Measurements from ENCODE around the gene CDH18.
"Not testable (repeated sequence)": the region's sequence is repeated elsewhere in the genome, so short reads cannot be mapped to it uniquely, and the experiment has no call there.

The CDH18 gene

DNA sequence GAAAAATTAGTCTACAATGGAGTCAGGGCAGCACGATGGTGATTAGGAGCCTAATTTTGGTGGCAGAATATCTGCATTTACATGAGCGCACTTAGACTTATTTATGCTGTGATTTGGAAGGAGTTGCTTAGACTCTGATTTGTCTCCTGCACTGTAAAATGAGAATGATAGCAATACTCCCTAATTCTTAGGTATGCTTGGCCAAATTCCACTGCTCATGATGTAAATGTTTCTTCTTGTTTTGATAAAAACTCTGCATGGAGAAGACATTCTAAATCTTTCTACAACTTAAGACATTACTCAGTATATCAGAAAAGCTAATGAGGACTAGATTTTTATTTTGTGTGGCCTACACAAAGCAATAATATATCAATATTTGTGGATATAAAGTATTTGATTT is 205.4 kb downstream of the CDH18 start:
- Histone ChIP-seq H3K9ac (no peak overlapping the region), H3K4me3 (no peak overlapping the region), H4K20me1 (no peaks in the 10 kb centered on the region), H3K27me3 (no peaks in the 10 kb centered on the region), H3K4me2 (no peak overlapping the region), H3K27ac (no peak overlapping the region), H3K36me3 (no peaks in the 10 kb centered on the region), H3K4me1 (no peaks in the 10 kb centered on the region), H3K9me3 (replicated peaks in 1 of 11) (no peaks in the 10 kb centered on the region)
- no peak for TF ChIP-seq Cebpa-rat (IDR thresholded peaks at IDR 0.05)

DNA sequence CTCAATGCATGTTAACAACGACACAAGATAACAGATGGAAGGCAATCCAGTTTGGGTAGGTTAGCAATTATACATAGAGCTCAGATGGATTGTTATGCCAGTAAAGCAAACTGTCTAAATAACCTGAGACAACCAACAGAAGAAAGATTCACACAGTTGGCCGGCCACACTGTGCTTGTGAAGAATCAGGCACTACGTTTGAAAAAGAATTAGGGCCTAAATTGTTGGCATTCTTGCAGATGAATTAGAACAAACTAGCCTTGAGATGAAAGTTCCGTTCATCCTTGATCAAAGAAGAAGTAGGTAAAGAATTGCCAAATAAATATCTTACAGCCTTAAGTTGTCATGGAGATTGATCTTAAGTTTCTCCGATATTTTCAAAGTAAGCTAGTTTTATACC is 210.6 kb downstream of the CDH18 start:
- Histone ChIP-seq H4K20me1 (no peaks in the 10 kb centered on the region), H3K27ac (no peak overlapping the region), H3K4me1 (no peaks in the 10 kb centered on the region), H3K9me3 (replicated peaks in 1 of 11) (no peaks in the 10 kb centered on the region), H3K36me3 (no peaks in the 10 kb centered on the region), H3K9ac (no peak overlapping the region), H3K27me3 (no peaks in the 10 kb centered on the region), H3K4me2 (no peak overlapping the region), H3K4me3 (no peak overlapping the region)
- TF ChIP-seq Cebpa-rat (IDR thresholded peaks at IDR 0.05) = no peak

- not testable (repeated sequence) for H3K27me3 ChIP-seq; H3K4me1 ChIP-seq; H3K9ac ChIP-seq; H3K4me2 ChIP-seq; H4K20me1 ChIP-seq; H3K4me3 ChIP-seq; H3K27ac ChIP-seq; H3K36me3 ChIP-seq; H3K9me3 ChIP-seq (replicated peaks in 1 of 11)
These were observed 211.1 kb downstream of the CDH18 start for GRCh38 chr5:19776886-19777285.

GRCh38 chr5:19771174-19771835 is 216.7 kb downstream of the CDH18 start:
- no peaks in the 10 kb centered on the region for H3K9me3 ChIP-seq (replicated peaks in 1 of 11)
- H3K27me3 ChIP-seq = no peaks in the 10 kb centered on the region
- no peaks in the 10 kb centered on the region for H3K4me1 ChIP-seq
- no peak overlapping the region for H3K9ac ChIP-seq
- no peak overlapping the region for H3K4me2 ChIP-seq
- no peak for TF ChIP-seq Cebpa-rat (IDR thresholded peaks at IDR 0.05)
- H3K4me3 ChIP-seq = no peak overlapping the region
- no peaks in the 10 kb centered on the region for H3K36me3 ChIP-seq
- no peak overlapping the region for H3K27ac ChIP-seq
- H4K20me1 ChIP-seq = no peaks in the 10 kb centered on the region

DNA sequence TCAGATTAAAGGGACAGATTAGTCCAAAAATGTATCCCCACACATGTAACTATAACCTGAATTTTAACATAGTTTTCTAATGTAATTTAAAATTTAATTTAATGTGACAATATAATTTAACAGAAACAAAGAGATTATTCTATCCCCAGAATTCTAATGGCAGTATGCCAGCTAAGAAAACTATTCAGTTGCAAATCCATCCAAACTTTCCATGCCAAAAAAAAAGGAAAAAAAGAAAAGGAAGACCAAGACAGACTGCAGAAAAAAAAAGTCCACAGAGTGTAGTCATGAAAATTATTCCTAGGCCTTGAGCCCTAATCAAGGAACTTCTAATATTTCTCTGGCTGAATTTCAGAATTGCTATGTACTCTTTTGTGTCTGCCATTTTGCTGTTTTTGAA is 217.6 kb downstream of the CDH18 start:
- Histone ChIP-seq H3K27ac (no peak overlapping the region), H3K36me3 (no peaks in the 10 kb centered on the region), H3K4me1 (no peaks in the 10 kb centered on the region), H3K4me3 (no peak overlapping the region), H3K4me2 (no peak overlapping the region), H3K27me3 (no peaks in the 10 kb centered on the region), H4K20me1 (no peaks in the 10 kb centered on the region), H3K9me3 (replicated peaks in 1 of 11) (no peaks in the 10 kb centered on the region), H3K9ac (no peak overlapping the region)
- TF ChIP-seq Cebpa-rat (IDR thresholded peaks at IDR 0.05) = no peak

GRCh38 chr5:19767987-19768386 is 220.0 kb downstream of the CDH18 start:
- H3K4me2 ChIP-seq = no peak overlapping the region
- H3K4me3 ChIP-seq = no peak overlapping the region
- no peak for TF ChIP-seq Cebpa-rat (IDR thresholded peaks at IDR 0.05)
- H3K9ac ChIP-seq = no peak overlapping the region
- no peaks in the 10 kb centered on the region for H3K36me3 ChIP-seq
- H4K20me1 ChIP-seq = no peaks in the 10 kb centered on the region
- no peaks in the 10 kb centered on the region for H3K4me1 ChIP-seq
- H3K9me3 ChIP-seq (replicated peaks in 1 of 11) = no peaks in the 10 kb centered on the region
- no peaks in the 10 kb centered on the region for H3K27me3 ChIP-seq
- H3K27ac ChIP-seq = no peak overlapping the region

GRCh38 chr5:19753579-19753978 is 234.4 kb downstream of the CDH18 start:
- Histone ChIP-seq H3K9ac (no peak overlapping the region), H3K4me1 (no peaks in the 10 kb centered on the region), H3K9me3 (replicated peaks in 1 of 11) (peaks cover 0 to 9% (median 0%) of the 10 kb centered on the region in 11 experiments; a peak in 1 of 22 replicates), H3K27me3 (no peaks in the 10 kb centered on the region), H3K4me3 (no peak overlapping the region), H4K20me1 (no peaks in the 10 kb centered on the region), H3K4me2 (no peak overlapping the region), H3K27ac (no peak overlapping the region), H3K36me3 (no peaks in the 10 kb centered on the region)
- TF ChIP-seq Cebpa-rat (IDR thresholded peaks at IDR 0.05) = no peak

DNA sequence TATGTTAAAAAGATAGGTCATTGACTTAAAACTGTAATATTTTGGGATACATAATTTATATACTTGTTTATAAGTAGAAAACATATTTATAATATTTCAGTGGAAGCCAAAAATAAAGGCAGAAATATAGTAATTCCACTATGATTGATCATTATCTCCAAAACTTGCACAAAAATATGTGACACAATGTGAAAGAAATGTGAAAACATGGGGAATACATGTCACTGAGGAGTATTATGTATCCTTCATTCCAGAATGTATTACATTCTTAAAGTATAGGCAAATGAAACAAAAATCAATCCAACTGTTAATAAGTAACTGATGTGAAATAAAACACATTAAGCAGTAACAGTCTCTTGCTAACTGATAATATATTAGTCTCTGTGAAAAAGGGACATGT is 236.7 kb downstream of the CDH18 start:
- H3K9ac ChIP-seq = no peak overlapping the region
- H3K4me1 ChIP-seq = no peaks in the 10 kb centered on the region
- no peaks in the 10 kb centered on the region for H4K20me1 ChIP-seq
- H3K36me3 ChIP-seq = no peaks in the 10 kb centered on the region
- no peak overlapping the region for H3K27ac ChIP-seq
- peaks cover 0 to 9% (median 0%) of the 10 kb centered on the region in 11 experiments; a peak in 1 of 22 replicates for H3K9me3 ChIP-seq (replicated peaks in 1 of 11)
- TF ChIP-seq Cebpa-rat (IDR thresholded peaks at IDR 0.05) = no peak
- no peak overlapping the region for H3K4me3 ChIP-seq
- H3K27me3 ChIP-seq = no peaks in the 10 kb centered on the region
- no peak overlapping the region for H3K4me2 ChIP-seq

- Histone ChIP-seq H3K9me3 (replicated peaks in 1 of 11) (no peaks in the 10 kb centered on the region), H3K9ac (no peak overlapping the region), H3K4me2 (no peak overlapping the region), H3K36me3 (no peaks in the 10 kb centered on the region), H3K27ac (no peak overlapping the region), H4K20me1 (no peaks in the 10 kb centered on the region), H3K27me3 (no peaks in the 10 kb centered on the region), H3K4me1 (no peaks in the 10 kb centered on the region), H3K4me3 (no peak overlapping the region)
- TF ChIP-seq Cebpa-rat (IDR thresholded peaks at IDR 0.05) = no peak
These were observed 242.8 kb downstream of the CDH18 start for GRCh38 chr5:19745247-19745646.

DNA sequence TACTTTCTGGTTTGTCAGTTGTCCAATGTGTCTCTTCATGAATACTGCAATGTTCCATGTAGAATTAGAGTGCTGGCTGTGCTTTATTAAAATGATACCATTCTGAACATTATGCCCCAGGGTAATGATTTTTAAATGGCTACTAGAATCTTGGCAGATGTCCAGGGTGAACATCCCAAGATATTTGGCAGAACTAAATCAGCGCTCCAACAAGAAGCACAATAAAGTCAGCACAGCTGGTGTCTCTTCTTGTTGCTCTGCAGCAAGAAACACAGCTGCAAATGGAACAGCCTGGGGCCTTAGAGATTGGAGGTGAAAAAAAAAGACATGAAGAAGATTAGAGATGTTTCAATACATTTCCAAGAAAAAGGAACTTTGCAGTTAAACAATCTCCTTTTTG is 248.3 kb downstream of the CDH18 start:
- no peaks in the 10 kb centered on the region for H3K27me3 ChIP-seq
- no peak overlapping the region for H3K9ac ChIP-seq
- no peak overlapping the region for H3K4me2 ChIP-seq
- H4K20me1 ChIP-seq = no peaks in the 10 kb centered on the region
- H3K27ac ChIP-seq = no peak overlapping the region
- no peak for TF ChIP-seq Cebpa-rat (IDR thresholded peaks at IDR 0.05)
- H3K4me3 ChIP-seq = no peak overlapping the region
- H3K36me3 ChIP-seq = no peaks in the 10 kb centered on the region
- H3K4me1 ChIP-seq = no peaks in the 10 kb centered on the region
- no peaks in the 10 kb centered on the region for H3K9me3 ChIP-seq (replicated peaks in 1 of 11)

Data from BLaER1 treated with 17β-estradiol and CSF1 and Interleukin-3, amounts not matched to agents 10 nM and 100 nM (cell line).